ENCODE results near the gene SNTG2.

SNTG2 gene

DNA sequence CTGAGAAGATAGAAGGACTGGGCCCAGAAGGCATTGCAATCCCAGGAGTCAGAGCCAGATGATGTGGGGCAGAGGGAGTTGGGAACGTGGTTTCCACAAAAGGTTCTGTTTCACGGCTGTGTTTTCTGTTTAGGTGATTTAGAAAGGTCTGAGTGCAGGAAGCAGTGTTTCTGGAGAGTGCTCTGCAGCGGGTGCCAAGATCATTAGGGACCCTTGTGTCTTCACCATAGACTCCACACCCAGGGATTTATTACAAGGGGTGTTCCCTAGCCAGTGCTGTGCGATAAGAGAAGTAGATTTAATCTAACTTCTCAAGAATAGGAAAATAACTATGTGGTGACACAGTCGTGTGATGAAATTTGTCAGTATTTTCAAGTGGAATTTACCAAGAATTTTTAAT lies 241.5 kb downstream of the SNTG2 start:
- TF ChIP-seq, protein P1, sequence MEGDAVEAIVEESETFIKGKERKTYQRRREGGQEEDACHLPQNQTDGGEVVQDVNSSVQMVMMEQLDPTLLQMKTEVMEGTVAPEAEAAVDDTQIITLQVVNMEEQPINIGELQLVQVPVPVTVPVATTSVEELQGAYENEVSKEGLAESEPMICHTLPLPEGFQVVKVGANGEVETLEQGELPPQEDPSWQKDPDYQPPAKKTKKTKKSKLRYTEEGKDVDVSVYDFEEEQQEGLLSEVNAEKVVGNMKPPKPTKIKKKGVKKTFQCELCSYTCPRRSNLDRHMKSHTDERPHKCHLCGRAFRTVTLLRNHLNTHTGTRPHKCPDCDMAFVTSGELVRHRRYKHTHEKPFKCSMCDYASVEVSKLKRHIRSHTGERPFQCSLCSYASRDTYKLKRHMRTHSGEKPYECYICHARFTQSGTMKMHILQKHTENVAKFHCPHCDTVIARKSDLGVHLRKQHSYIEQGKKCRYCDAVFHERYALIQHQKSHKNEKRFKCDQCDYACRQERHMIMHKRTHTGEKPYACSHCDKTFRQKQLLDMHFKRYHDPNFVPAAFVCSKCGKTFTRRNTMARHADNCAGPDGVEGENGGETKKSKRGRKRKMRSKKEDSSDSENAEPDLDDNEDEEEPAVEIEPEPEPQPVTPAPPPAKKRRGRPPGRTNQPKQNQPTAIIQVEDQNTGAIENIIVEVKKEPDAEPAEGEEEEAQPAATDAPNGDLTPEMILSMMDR (conservative IDR thresholded peaks at IDR 0.05; ENCODE audit: low read depth, low read length) = no peak
- no peak for DNase-seq (ENCODE audit: low read depth)
- H3K4me3 ChIP-seq (ENCODE audit: low read length) = no peak overlapping the region

GRCh38 chr2:1193801-1194200 lies 243.2 kb downstream of the SNTG2 start:
- DNase-seq (ENCODE audit: low read depth) = no peak
- H3K4me3 ChIP-seq (ENCODE audit: low read length) = no peak overlapping the region
- TF ChIP-seq, protein P1 (conservative IDR thresholded peaks at IDR 0.05; ENCODE audit: low read depth, low read length) = no peak

GRCh38 chr2:1203772-1204171 lies 253.1 kb downstream of the SNTG2 start:
- DNase-seq (ENCODE audit: low read depth) = no peak
- H3K4me3 ChIP-seq (ENCODE audit: low read length) = no peak overlapping the region
- TF ChIP-seq, protein P1 (conservative IDR thresholded peaks at IDR 0.05; ENCODE audit: low read depth, low read length) = no peak

DNA sequence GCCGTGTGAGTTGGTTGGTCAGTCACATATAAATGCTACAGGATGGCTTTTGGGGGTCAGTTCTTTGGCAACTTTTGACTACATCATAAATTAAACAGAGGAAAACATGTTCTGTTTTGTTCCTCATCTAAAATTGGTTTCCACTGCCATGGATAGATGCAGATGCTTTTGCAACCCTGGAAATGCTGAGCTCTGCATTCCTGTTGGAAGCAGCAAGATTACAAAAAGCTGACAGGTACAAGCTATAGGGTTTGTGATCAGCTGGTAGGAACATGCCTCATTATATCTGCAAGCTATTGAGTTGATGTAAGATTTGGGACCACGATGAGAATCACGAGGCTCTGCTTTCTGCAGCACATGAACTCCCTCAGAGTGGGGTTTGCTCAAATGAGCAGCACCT lies 255.2 kb downstream of the SNTG2 start:
- TF ChIP-seq, protein P1 (conservative IDR thresholded peaks at IDR 0.05; ENCODE audit: low read depth, low read length) = no peak
- H3K4me3 ChIP-seq (ENCODE audit: low read length) = no peak overlapping the region
- no peak for DNase-seq (ENCODE audit: low read depth)

GRCh38 chr2:1207962-1208510 lies 257.4 kb downstream of the SNTG2 start:
- DNase-seq (ENCODE audit: low read depth) = no peak
- TF ChIP-seq, protein P1 (conservative IDR thresholded peaks at IDR 0.05; ENCODE audit: low read depth, low read length) = no peak
- H3K4me3 ChIP-seq (ENCODE audit: low read length) = no peak overlapping the region

- TF ChIP-seq, protein P1 (conservative IDR thresholded peaks at IDR 0.05; ENCODE audit: low read depth, low read length) = no peak
- H3K4me3 ChIP-seq (ENCODE audit: low read length) = no peak overlapping the region
- no peak for DNase-seq (ENCODE audit: low read depth)
These were observed 257.9 kb downstream of the SNTG2 start for GRCh38 chr2:1208522-1208921.

- TF ChIP-seq, protein P1 (conservative IDR thresholded peaks at IDR 0.05; ENCODE audit: low read depth, low read length) = no peak
- no peak overlapping the region for H3K4me3 ChIP-seq (ENCODE audit: low read length)
- no peak for DNase-seq (ENCODE audit: low read depth)
These were observed 258.6 kb downstream of the SNTG2 start for GRCh38 chr2:1209246-1209645.

All from retinal pigment epithelial cell (primary cell).